ENCODE results near the gene ARID1A. TPM values are rescaled to one million over a fixed set of nuclear protein-coding genes. Genes with fewer than 3 reads are reported as not detected.

Gene ARID1A
- total and polyA plus RNA-seq, 2 donors, result 31.8 to 40.6 TPM

DNA sequence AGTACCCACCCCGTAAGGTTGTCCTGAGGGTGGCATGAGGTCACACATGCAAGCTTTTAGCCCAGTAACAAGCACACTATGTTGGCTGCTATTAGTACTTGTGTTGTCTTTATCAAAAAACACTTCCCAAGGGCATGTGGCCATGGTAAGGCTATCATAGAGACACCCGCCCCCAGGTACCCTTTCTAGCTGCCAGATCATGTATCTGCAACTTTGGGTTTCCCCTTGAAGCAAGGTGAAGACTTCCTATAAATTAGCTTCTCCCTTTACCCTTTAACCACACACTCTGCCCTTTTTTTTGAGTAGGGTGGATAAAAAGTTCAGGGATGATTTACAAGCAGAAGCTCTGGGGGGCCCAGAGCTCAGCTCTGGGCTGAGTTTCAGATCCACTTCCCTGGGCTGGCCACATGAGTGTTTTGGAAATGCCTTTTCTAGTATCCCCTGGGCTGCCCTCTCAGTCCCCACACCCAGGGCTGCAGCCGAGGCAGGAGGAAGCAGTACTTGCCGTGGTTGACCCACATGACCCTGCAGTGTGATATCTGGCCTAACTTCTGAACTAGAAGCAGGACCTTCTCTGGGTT lies 132.7 kb downstream of the ARID1A start:
- no peaks in the 10 kb centered on the region for H3K36me3 ChIP-seq (ENCODE audit: insufficient read depth)
- H3K4me3 ChIP-seq (ENCODE audit: low read depth, low read length), result peak overlapping the region; percentile 14
- 58% methylated on average over 4 of the region's 4 CpGs for WGBS
- no peak for DNase-seq (ENCODE audit: extremely low spot score)
- H3K27ac ChIP-seq (ENCODE audit: low read depth), result no peak overlapping the region
- H3K4me1 ChIP-seq (ENCODE audit: insufficient read depth), result no peaks in the 10 kb centered on the region

DNA sequence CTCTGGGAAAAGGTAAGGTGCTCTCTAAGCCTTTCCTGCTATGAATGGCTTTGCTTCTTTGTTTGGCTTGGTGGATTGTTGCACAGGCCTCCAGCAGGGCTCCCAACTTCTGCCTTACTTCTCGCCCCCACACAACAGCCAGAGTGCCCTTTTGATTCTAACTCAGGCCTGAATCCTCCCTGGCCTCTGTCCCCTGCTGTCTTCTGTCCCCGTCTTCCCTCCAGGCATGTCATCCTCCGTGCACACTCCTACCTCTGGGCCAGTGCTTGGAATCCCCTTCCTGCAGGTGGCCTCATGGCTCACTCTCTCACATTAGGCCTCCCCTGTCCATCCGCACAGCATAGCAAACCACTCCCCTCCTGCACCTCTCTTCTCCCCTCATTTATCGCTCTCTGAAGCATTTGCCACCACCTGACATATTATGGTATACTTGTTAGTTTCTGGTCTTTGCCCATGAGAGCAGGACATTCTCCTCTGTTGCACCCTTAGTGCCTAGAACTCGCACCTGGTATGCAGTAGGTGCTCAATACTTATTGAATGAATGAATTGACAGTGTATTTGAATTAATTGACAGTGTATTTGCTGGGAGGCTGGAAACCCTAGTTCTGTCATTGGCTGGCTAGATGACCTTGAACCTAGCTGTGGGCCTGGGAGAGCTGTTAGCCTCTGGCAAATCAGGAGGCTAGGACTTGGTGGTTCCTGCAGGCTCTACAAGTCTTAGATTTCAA lies 133.5 kb downstream of the ARID1A start:
- 81% methylated on average over 6 of the region's 6 CpGs for WGBS
- no peaks in the 10 kb centered on the region for H3K4me1 ChIP-seq (ENCODE audit: insufficient read depth)

DNA sequence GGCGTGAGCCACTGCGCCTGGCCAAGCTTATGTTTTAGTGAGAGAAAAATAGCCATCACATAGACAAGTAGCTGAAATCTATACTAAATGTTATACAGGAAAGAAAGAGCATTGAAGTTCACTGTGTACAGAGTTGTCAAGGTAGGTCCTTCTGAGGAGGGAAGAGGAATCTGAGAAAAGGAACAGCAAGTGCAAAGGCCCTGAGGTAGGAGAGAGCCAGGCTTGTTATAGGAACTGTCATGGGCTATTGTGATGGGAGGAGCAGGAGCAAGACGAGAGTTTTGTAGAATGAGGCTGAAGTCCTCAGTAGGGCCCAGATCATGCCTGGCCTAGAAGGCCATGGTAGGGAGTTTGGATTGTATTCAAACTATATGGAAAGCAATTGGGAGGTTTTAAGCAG lies 135.2 kb downstream of the ARID1A start:
- peak overlapping the region; percentile 46 for H3K27ac ChIP-seq (ENCODE audit: low read depth)
- 92% methylated on average over 3 of the region's 3 CpGs for WGBS
- H3K4me1 ChIP-seq (ENCODE audit: insufficient read depth), result no peaks in the 10 kb centered on the region
- DNase-seq (ENCODE audit: extremely low spot score), result no peak
- no peak overlapping the region for H3K4me3 ChIP-seq (ENCODE audit: low read depth, low read length)
- peaks cover 6% of the 10 kb centered on the region for H3K36me3 ChIP-seq (ENCODE audit: insufficient read depth)

More for the DNA sequence above, 133.5 kb downstream of the ARID1A start:
- Histone ChIP-seq H3K36me3 (ENCODE audit: insufficient read depth) (peaks cover 6% of the 10 kb centered on the region), H3K4me3 (ENCODE audit: low read depth, low read length) (no peak overlapping the region), H3K27ac (ENCODE audit: low read depth) (no peak overlapping the region)
- no peak for DNase-seq (ENCODE audit: extremely low spot score)

Small RNA genes lying within 50 kb of the gene (small RNA-seq; reads per million reads assigned to genes)
- gene AL627082.1, result not detected
- gene RN7SL165P, result not detected

Other genes with a start within 250 kb of the ARID1A start
- gene HMGN2, start 223.6 kb upstream of the ARID1A start, total RNA-seq, result 557 TPM
- gene HMGN2, start 223.6 kb upstream of the ARID1A start, polyA plus RNA-seq, result 519 TPM
- gene RPS6KA1, start 166.3 kb upstream of the ARID1A start, total RNA-seq, result 8.9 TPM
- gene RPS6KA1, start 166.3 kb upstream of the ARID1A start, polyA plus RNA-seq, result 7.7 TPM
- gene PIGV, start 91.9 kb downstream of the ARID1A start, total RNA-seq, result 13.4 TPM
- 17.4 TPM for gene PIGV, start 91.9 kb downstream of the ARID1A start, polyA plus RNA-seq
- gene ZDHHC18, start 130.7 kb downstream of the ARID1A start, total RNA-seq, result 9.2 TPM
- 18.8 TPM for gene ZDHHC18, start 130.7 kb downstream of the ARID1A start, polyA plus RNA-seq
- 8.6 TPM for gene SFN, start 167.1 kb downstream of the ARID1A start, total RNA-seq
- 23.5 TPM for gene SFN, start 167.1 kb downstream of the ARID1A start, polyA plus RNA-seq
- 11.4 TPM for gene GPN2, start 194.3 kb downstream of the ARID1A start, total RNA-seq
- gene GPN2, start 194.3 kb downstream of the ARID1A start, polyA plus RNA-seq, result 16.6 TPM
- 6.4 TPM for gene GPATCH3, start 204.5 kb downstream of the ARID1A start, total RNA-seq
- 11.2 TPM for gene GPATCH3, start 204.5 kb downstream of the ARID1A start, polyA plus RNA-seq
- gene NR0B2, start 218.0 kb downstream of the ARID1A start, total RNA-seq, result not detected
- not detected for gene NR0B2, start 218.0 kb downstream of the ARID1A start, polyA plus RNA-seq
- gene NUDC, start 225.7 kb downstream of the ARID1A start, total RNA-seq, result 9.7 TPM
- 71.0 TPM for gene NUDC, start 225.7 kb downstream of the ARID1A start, polyA plus RNA-seq